ENCODE data around the gene PRKCA. TPM values are rescaled to one million over a fixed set of nuclear protein-coding genes. Genes with fewer than 3 reads are reported as not detected.

Gene PRKCA
- polyA plus RNA-seq, 1 donor = 24.4 TPM

DNA sequence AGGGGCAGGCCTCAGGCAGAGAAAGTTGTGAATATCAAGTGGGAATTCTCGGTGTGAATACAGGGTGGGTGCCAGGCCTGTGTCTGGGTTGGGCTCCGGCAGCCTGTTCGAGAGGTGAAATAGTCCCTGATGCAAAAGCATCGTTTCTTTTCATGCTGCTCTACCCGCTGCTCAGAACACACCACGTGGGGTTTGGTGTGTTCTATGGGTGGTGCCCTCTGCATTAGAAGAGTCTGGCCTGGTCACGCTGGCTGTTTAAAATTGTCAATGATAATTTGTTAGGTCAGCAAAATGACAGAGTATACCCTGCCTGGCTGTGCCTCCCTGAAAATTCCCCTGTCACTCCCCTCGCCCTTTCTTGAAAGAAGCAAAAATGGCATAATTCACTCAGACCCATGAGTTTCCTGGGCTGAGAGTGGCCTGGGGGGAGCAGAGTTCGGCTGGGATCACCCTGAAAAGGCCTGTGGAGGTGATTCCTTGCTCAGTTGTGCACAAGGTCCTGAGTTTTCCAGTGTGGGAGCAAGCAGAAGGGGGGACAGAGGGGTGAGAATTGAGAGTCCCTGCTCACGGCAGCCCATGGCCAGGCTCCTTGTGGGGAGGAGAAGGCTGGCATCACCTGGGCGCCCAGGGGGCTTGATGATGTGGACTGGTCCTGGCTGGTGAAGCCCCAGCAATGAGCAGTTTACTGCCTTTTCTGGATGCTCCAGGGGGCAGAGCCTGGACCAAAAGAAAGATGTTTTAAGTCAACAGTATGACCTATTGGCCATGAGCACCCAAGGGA is 535.7 kb downstream of the PRKCA start:
- H3K36me3 ChIP-seq (ENCODE audit: control insufficient read depth, insufficient read depth, low read length) = no peaks in the 10 kb centered on the region
- H3K27ac ChIP-seq (ENCODE audit: low read length) = no peak overlapping the region
- DNase-seq = no peak
- H3K27me3 ChIP-seq (ENCODE audit: control insufficient read depth, insufficient read depth, low read length) = peaks cover 48% of the 10 kb centered on the region
- H3K4me3 ChIP-seq (ENCODE audit: low read length) = no peak overlapping the region
- no CpG with 5 or more reads among the region's 11 CpGs for WGBS (ENCODE audit: insufficient coverage, low lambda C conversion rate)
- H3K4me1 ChIP-seq (ENCODE audit: control insufficient read depth, insufficient read depth, low read length) = peaks cover 3% of the 10 kb centered on the region
- H3K9me3 ChIP-seq (ENCODE audit: control insufficient read depth, low read depth, low read length) = no peaks in the 10 kb centered on the region

GRCh38 chr17:66839616-66840015 is 537.2 kb downstream of the PRKCA start:
- H3K4me1 ChIP-seq (ENCODE audit: control insufficient read depth, insufficient read depth, low read length) = peaks cover 1% of the 10 kb centered on the region
- H3K27ac ChIP-seq (ENCODE audit: low read length) = no peak overlapping the region

GRCh38 chr17:66840061-66840460 is 537.6 kb downstream of the PRKCA start:
- H3K4me1 ChIP-seq (ENCODE audit: control insufficient read depth, insufficient read depth, low read length) = no peaks in the 10 kb centered on the region
- no peak overlapping the region for H3K27ac ChIP-seq (ENCODE audit: low read length)
- no peak for DNase-seq
- H3K4me3 ChIP-seq (ENCODE audit: low read length) = no peak overlapping the region
- WGBS (ENCODE audit: insufficient coverage, low lambda C conversion rate) = no CpG with 5 or more reads among the region's 10 CpGs
- no peaks in the 10 kb centered on the region for H3K36me3 ChIP-seq (ENCODE audit: control insufficient read depth, insufficient read depth, low read length)
- no peaks in the 10 kb centered on the region for H3K9me3 ChIP-seq (ENCODE audit: control insufficient read depth, low read depth, low read length)
- peaks cover 31% of the 10 kb centered on the region for H3K27me3 ChIP-seq (ENCODE audit: control insufficient read depth, insufficient read depth, low read length)

More at GRCh38 chr17:66839616-66840015, 537.2 kb downstream of the PRKCA start:
- no CpG with 5 or more reads among the region's 9 CpGs for WGBS (ENCODE audit: insufficient coverage, low lambda C conversion rate)
- Histone ChIP-seq H3K36me3 (ENCODE audit: control insufficient read depth, insufficient read depth, low read length) (no peaks in the 10 kb centered on the region), H3K9me3 (ENCODE audit: control insufficient read depth, low read depth, low read length) (no peaks in the 10 kb centered on the region), H3K27me3 (ENCODE audit: control insufficient read depth, insufficient read depth, low read length) (peaks cover 34% of the 10 kb centered on the region), H3K4me3 (ENCODE audit: low read length) (no peak overlapping the region)
- DNase-seq = no peak

DNA sequence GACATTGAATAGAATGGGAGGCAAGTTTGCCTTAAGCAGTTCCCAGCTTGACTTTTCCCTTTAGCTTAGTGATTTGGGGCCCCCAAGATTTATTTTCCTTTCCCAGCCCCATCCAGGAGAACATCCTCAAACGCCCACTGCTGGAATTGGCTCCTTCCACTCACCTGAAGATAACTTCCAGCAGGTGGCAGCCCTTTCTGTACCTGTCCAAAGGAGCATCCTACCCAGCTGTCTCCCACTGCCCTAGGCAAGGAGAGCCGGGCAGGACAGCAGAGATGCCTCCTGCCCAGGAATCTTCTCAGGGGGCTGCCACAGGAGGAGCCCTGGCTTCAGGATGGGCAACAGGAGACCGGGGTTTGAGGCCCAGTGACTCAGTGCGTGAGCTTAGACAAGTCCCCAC is 538.9 kb downstream of the PRKCA start:
- WGBS (ENCODE audit: insufficient coverage, low lambda C conversion rate) = no CpG with 5 or more reads among the region's 4 CpGs
- peaks cover 18% of the 10 kb centered on the region for H3K27me3 ChIP-seq (ENCODE audit: control insufficient read depth, insufficient read depth, low read length)

DNA sequence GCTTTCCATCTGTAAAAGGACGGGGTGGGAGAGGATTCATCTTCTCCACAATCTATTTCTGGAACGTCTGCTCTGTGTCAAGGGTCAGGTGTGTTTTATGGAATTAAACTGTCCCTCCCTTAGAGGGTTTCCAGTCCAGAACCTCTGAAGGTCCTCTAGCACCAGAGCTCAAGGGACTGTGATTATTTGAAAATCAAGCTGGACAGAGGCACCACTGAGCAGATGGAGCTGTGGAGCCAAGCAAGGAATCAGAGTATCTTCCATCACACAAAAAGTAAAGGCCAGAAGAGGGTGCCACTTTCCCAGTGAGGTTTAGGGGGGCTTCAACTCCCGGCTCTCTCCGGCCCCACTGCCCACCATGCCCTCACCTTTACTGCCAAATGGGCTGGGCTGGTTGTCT is 539.3 kb downstream of the PRKCA start:
- no peak overlapping the region for H3K4me3 ChIP-seq (ENCODE audit: low read length)
- H3K36me3 ChIP-seq (ENCODE audit: control insufficient read depth, insufficient read depth, low read length) = no peaks in the 10 kb centered on the region
- H3K27ac ChIP-seq (ENCODE audit: low read length) = no peak overlapping the region
- DNase-seq = no peak
- H3K27me3 ChIP-seq (ENCODE audit: control insufficient read depth, insufficient read depth, low read length) = peaks cover 14% of the 10 kb centered on the region
- H3K9me3 ChIP-seq (ENCODE audit: control insufficient read depth, low read depth, low read length) = no peaks in the 10 kb centered on the region
- no CpG with 5 or more reads among the region's 4 CpGs for WGBS (ENCODE audit: insufficient coverage, low lambda C conversion rate)
- no peaks in the 10 kb centered on the region for H3K4me1 ChIP-seq (ENCODE audit: control insufficient read depth, insufficient read depth, low read length)

More for the DNA sequence above, 538.9 kb downstream of the PRKCA start:
- H3K27ac ChIP-seq (ENCODE audit: low read length) = no peak overlapping the region
- H3K36me3 ChIP-seq (ENCODE audit: control insufficient read depth, insufficient read depth, low read length) = no peaks in the 10 kb centered on the region
- DNase-seq = no peak
- no peaks in the 10 kb centered on the region for H3K4me1 ChIP-seq (ENCODE audit: control insufficient read depth, insufficient read depth, low read length)
- no peaks in the 10 kb centered on the region for H3K9me3 ChIP-seq (ENCODE audit: control insufficient read depth, low read depth, low read length)
- H3K4me3 ChIP-seq (ENCODE audit: low read length) = no peak overlapping the region

DNA sequence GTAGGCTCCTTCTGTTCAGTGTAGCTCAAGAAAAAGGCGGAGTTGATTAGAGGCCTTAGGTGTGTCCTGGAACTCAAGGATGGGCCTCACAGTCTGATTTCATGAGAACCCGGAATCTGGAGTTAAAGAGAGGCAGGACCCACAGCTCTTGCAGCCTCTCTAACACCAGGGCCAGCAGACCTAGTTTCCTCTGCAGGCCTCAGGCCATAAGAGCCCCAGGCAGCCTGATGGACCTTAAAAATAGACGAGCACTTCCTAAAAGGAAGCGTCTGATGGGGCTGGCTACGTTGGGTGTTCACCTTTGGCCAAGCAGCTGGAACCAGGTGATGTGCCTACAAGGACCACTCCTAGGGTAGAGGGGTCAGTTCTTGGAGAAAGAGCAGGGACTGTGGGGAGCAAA is 540.1 kb downstream of the PRKCA start:
- no peak for DNase-seq
- no peaks in the 10 kb centered on the region for H3K36me3 ChIP-seq (ENCODE audit: control insufficient read depth, insufficient read depth, low read length)
- WGBS (ENCODE audit: insufficient coverage, low lambda C conversion rate) = no CpG with 5 or more reads among the region's 5 CpGs
- peaks cover 7% of the 10 kb centered on the region for H3K27me3 ChIP-seq (ENCODE audit: control insufficient read depth, insufficient read depth, low read length)
- H3K9me3 ChIP-seq (ENCODE audit: control insufficient read depth, low read depth, low read length) = no peaks in the 10 kb centered on the region
- no peak overlapping the region for H3K4me3 ChIP-seq (ENCODE audit: low read length)
- no peaks in the 10 kb centered on the region for H3K4me1 ChIP-seq (ENCODE audit: control insufficient read depth, insufficient read depth, low read length)
- H3K27ac ChIP-seq (ENCODE audit: low read length) = no peak overlapping the region

DNA sequence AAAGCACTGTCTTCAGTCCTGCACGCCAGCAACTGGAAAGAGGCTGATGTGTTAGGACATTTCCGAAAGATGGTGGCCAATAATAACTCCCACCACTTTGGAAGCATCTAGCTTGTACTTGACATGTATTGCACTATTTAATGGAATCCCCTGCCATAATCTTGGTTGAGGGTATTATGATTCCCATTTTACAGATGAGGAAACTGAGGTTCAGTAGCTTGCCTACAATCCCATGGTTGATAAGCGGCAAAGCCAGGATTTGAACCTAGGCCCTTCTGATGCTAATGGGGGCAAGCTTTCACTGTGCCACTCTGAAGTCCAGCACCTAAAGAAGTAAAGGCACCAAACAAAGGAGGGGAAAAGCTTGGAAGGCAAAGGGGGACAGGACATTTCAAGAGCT is 540.5 kb downstream of the PRKCA start:
- no CpG with 5 or more reads among the region's 3 CpGs for WGBS (ENCODE audit: insufficient coverage, low lambda C conversion rate)
- H3K4me1 ChIP-seq (ENCODE audit: control insufficient read depth, insufficient read depth, low read length) = no peaks in the 10 kb centered on the region
- H3K9me3 ChIP-seq (ENCODE audit: control insufficient read depth, low read depth, low read length) = no peaks in the 10 kb centered on the region
- H3K36me3 ChIP-seq (ENCODE audit: control insufficient read depth, insufficient read depth, low read length) = no peaks in the 10 kb centered on the region
- DNase-seq = no peak
- peaks cover 4% of the 10 kb centered on the region for H3K27me3 ChIP-seq (ENCODE audit: control insufficient read depth, insufficient read depth, low read length)
- no peak overlapping the region for H3K4me3 ChIP-seq (ENCODE audit: low read length)
- H3K27ac ChIP-seq (ENCODE audit: low read length) = no peak overlapping the region

DNA sequence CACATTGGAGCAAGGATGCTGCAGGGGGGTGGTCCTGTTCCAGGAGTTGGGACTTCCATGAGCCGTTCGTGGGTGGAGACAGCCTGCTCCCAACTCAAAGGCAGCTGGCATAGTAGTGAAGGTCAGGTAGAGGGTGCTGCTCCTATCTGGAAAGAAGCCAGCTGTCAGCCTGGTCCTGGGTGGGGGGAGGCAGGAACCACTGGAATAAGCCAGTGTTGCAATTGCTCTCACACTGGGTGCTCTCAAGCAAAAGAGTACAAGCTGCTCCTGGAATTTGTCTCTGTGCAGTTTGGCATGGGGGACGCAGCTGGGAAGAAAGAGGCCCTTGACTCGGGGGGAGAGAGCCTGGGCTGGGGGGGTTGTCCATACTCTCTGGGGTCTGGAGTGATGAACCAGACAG is 541.2 kb downstream of the PRKCA start:
- H3K9me3 ChIP-seq (ENCODE audit: control insufficient read depth, low read depth, low read length) = no peaks in the 10 kb centered on the region
- no CpG with 5 or more reads among the region's 4 CpGs for WGBS (ENCODE audit: insufficient coverage, low lambda C conversion rate)
- H3K36me3 ChIP-seq (ENCODE audit: control insufficient read depth, insufficient read depth, low read length) = no peaks in the 10 kb centered on the region
- H3K27me3 ChIP-seq (ENCODE audit: control insufficient read depth, insufficient read depth, low read length) = peaks cover 4% of the 10 kb centered on the region
- no peaks in the 10 kb centered on the region for H3K4me1 ChIP-seq (ENCODE audit: control insufficient read depth, insufficient read depth, low read length)
- H3K27ac ChIP-seq (ENCODE audit: low read length) = no peak overlapping the region
- no peak overlapping the region for H3K4me3 ChIP-seq (ENCODE audit: low read length)
- no peak for DNase-seq

GRCh38 chr17:66847704-66848103 is 545.3 kb downstream of the PRKCA start:
- Histone ChIP-seq H3K9me3 (ENCODE audit: control insufficient read depth, low read depth, low read length) (no peaks in the 10 kb centered on the region), H3K4me3 (ENCODE audit: low read length) (no peak overlapping the region), H3K36me3 (ENCODE audit: control insufficient read depth, insufficient read depth, low read length) (no peaks in the 10 kb centered on the region), H3K4me1 (ENCODE audit: control insufficient read depth, insufficient read depth, low read length) (no peaks in the 10 kb centered on the region), H3K27ac (ENCODE audit: low read length) (no peak overlapping the region), H3K27me3 (ENCODE audit: control insufficient read depth, insufficient read depth, low read length) (no peaks in the 10 kb centered on the region)
- DNase-seq = no peak
- no CpG with 5 or more reads among the region's 3 CpGs for WGBS (ENCODE audit: insufficient coverage, low lambda C conversion rate)

GRCh38 chr17:66848496-66848895 is 546.1 kb downstream of the PRKCA start:
- DNase-seq = no peak

More at GRCh38 chr17:66848496-66848895, 546.1 kb downstream of the PRKCA start:
- no peaks in the 10 kb centered on the region for H3K4me1 ChIP-seq (ENCODE audit: control insufficient read depth, insufficient read depth, low read length)
- no peak overlapping the region for H3K27ac ChIP-seq (ENCODE audit: low read length)
- no peaks in the 10 kb centered on the region for H3K9me3 ChIP-seq (ENCODE audit: control insufficient read depth, low read depth, low read length)
- no CpG with 5 or more reads among the region's 6 CpGs for WGBS (ENCODE audit: insufficient coverage, low lambda C conversion rate)
- no peaks in the 10 kb centered on the region for H3K36me3 ChIP-seq (ENCODE audit: control insufficient read depth, insufficient read depth, low read length)
- no peak overlapping the region for H3K4me3 ChIP-seq (ENCODE audit: low read length)
- H3K27me3 ChIP-seq (ENCODE audit: control insufficient read depth, insufficient read depth, low read length) = no peaks in the 10 kb centered on the region

All from large intestine (tissue), 3 donors.